Pancreas (tissue), 10 donors: ENCODE results near the gene SLC26A4. TPM values are rescaled to one million over a fixed set of nuclear protein-coding genes. Genes with fewer than 3 reads are reported as not detected.

Source experiments
- ATAC-seq, 4 donors: fragments of 200-7000 bp; cut with Tn5 transposase; one replicate each; pipeline versions ENCODE4 v1.8.0 to v1.9.1; 2020; ENCODE audit warnings: mild to moderate bottlenecking in 4 of 4, moderate library complexity in 4 of 4
- DNase-seq, 6 donors: peaks; one replicate each; pipeline ENCODE4 v3.0.0-alpha.2; 2020
- FAIRE-seq: peaks from 2 replicates; lab custom pipeline; 2012; peaks lifted over from hg19 to GRCh38; lab: Jason Lieb, UNC
- H3K27ac ChIP-seq, 4 donors: fragments of 200-600 bp; sonication (generic); 1 replicate in 3 of 4; 2 replicates in 1 of 4; pipeline versions ENCODE4 v1.5.0 to v1.8.0; 2020
- H3K27me3 ChIP-seq, 4 donors: fragments of 200-600 bp; one replicate each; pipeline ENCODE4 v1.8.0; 2021
- H3K36me3 ChIP-seq, 3 donors: fragments of 200-600 bp; sonication (generic) in 1 of 3; one replicate each; pipeline versions ENCODE4 v1.5.0 to v1.8.0; 2020 to 2021
- H3K4me1 ChIP-seq, 3 donors: fragments of 200-600 bp; one replicate each; pipeline ENCODE4 v1.8.0; 2021
- H3K4me3 ChIP-seq, 4 donors: fragments of 200-600 bp; sonication (generic) in 2 of 4; one replicate each; pipeline versions ENCODE4 v1.5.0 to v1.8.0; 2020 to 2021
- H3K9me3 ChIP-seq, 4 donors: fragments of 200-600 bp; one replicate each; pipeline ENCODE4 v1.8.0; 2021
- WGBS, 2 donors: extraction: QIAGEN DNeasy Blood & Tissue Kit; methylation state at CpG; one replicate each; pipeline ENCODE4 v1.1.7; 2013; 5-methylcytosine and 5-hydroxymethylcytosine counted together
- intact Hi-C, 3 donors: fragments of 100-400 bp; cut with DNase I; formaldehyde crosslinking; loops; one replicate each; pipeline versions ENCODE4 v1.11.1 to v1.14.2; 2022
- polyA plus RNA-seq, 2 donors: library from polyadenylated mRNA; stranded (reverse); fragments of 200-250 nt; gene quantifications; one replicate each; pipeline ENCODE4 v1.2.3, GENCODE V29; 2013
- total RNA-seq, 6 donors: library from RNA; stranded (reverse); fragmentation: NEBNext Ultra II Directional in 4 of 6; extraction: Animal tissue kit (Norgen Biotek cat#: 25700) in 4 of 6; gene quantifications; one replicate each; pipeline versions ENCODE4 v1.2.1 to v1.2.4, GENCODE V29; 2021 to 2023
- TF ChIP-seq, protein P1 (sequence below), 4 donors: fragments of 200-600 bp; sonication (generic) in 3 of 4; IDR thresholded peaks; one replicate each; pipeline versions ENCODE4 v1.5.0 to v1.8.0; 2021; ENCODE audit warnings: antibody characterized with exemption in 4 of 4
- donor health status: healthy with polysubstance abuse.
- donor health status: DM: no; HTN: no; CAD: no; lungs with moderate emphysema.
- donor health status: DM: no; HTN: no; CAD: no.
- donor health status: control.
- donor health status: control.
- donor health status: Bipolar disorder and iron deficiency.
- donor health status: DM: yes; HTN: yes; CAD: no.
- donor health status: DM: no; HTN: no; CAD: no.
- donor health status: DM: no; HTN: no; CAD: no.
- donor health status: DM: yes; HTN: yes; CAD: no.

SLC26A4 gene
- total and polyA plus RNA-seq, 8 donors = 0.15 to 2.0 (median 0.60) TPM

DNA sequence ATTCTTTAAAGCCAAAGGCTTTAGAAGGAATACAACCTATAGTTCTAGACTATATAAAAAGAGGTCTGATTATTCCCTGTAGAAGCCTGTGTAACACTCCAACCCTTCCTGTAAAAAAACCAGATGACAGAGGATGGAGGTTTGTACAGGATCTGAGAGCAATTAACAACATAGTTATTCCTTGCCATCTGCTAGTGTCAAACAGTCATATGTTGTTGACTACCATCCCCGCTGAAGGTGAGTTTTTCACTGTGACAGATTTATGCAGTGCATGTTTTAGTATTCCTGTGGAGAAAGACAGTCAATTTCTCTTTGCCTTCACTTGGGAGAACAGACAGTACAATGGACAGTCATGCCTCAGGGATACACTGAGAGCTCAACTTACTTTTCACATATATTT lies 19.0 kb upstream of the SLC26A4 start:
- FAIRE-seq (no peak), ATAC-seq (no peak), DNase-seq (no peak)
- no peak overlapping the region for H3K4me3 ChIP-seq
- no peak overlapping the region for H3K27ac ChIP-seq
- H3K4me1 ChIP-seq = no peaks in the 10 kb centered on the region
- TF ChIP-seq, protein P1, sequence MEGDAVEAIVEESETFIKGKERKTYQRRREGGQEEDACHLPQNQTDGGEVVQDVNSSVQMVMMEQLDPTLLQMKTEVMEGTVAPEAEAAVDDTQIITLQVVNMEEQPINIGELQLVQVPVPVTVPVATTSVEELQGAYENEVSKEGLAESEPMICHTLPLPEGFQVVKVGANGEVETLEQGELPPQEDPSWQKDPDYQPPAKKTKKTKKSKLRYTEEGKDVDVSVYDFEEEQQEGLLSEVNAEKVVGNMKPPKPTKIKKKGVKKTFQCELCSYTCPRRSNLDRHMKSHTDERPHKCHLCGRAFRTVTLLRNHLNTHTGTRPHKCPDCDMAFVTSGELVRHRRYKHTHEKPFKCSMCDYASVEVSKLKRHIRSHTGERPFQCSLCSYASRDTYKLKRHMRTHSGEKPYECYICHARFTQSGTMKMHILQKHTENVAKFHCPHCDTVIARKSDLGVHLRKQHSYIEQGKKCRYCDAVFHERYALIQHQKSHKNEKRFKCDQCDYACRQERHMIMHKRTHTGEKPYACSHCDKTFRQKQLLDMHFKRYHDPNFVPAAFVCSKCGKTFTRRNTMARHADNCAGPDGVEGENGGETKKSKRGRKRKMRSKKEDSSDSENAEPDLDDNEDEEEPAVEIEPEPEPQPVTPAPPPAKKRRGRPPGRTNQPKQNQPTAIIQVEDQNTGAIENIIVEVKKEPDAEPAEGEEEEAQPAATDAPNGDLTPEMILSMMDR (IDR thresholded peaks at IDR 0.05) = no peak
- intact Hi-C loops = no loop called here
- WGBS, 2 donors = 85 to 90% methylated on average over 1 of the region's 1 CpG
- no peaks in the 10 kb centered on the region for H3K36me3 ChIP-seq
- H3K27me3 ChIP-seq = no peaks in the 10 kb centered on the region
- H3K9me3 ChIP-seq = no peaks in the 10 kb centered on the region

DNA sequence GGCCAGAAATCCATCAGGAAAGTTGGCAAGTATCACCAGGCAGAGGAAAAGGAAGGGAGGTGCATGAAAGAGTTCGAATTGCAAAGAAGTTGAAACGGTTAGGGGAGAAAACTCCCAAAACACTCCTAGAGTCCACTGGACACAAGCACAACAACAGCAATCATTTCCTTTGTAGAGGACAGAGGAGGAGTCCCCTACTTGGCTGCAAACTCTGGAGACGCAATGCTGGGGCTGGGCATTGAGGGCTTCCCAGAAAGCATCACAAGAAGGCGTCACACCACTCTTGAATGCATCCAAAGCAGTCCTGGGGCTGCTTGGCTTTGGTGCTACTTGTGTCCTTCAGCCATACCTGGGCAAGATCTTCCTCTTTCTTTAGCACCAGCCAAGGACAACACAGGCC lies 18.1 kb upstream of the SLC26A4 start:
- Histone ChIP-seq H3K27ac (no peak overlapping the region), H3K9me3 (no peaks in the 10 kb centered on the region), H3K27me3 (no peaks in the 10 kb centered on the region), H3K4me3 (no peak overlapping the region), H3K4me1 (no peaks in the 10 kb centered on the region), H3K36me3 (no peaks in the 10 kb centered on the region)
- DNase-seq = no peak
- WGBS, 2 donors = 76 to 84% methylated on average over 4 of the region's 4 CpGs
- no peak for ATAC-seq
- intact Hi-C loops = no loop called here
- FAIRE-seq = no peak
- TF ChIP-seq, protein P1 (IDR thresholded peaks at IDR 0.05) = no peak

DNA sequence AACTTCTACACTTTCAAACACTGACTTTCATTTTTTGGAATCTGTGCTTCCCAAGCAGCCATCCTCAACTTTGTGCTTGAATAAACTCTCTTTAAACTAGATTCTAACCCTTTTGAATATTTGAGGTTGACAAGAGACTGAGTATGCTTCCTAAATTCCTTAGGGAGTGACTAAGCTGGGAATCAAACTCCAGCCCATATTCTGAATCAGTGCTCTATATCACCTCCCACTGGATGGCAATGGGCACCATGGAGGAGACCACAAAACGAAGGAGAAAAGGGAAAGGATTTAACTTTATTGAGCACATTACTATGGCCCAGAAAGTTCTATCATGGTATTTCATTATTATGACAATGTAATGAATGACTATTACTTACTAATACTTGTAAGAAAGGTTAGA lies 17.2 kb upstream of the SLC26A4 start:
- H3K9me3 ChIP-seq = no peaks in the 10 kb centered on the region
- ATAC-seq = no peak
- TF ChIP-seq, protein P1 (IDR thresholded peaks at IDR 0.05) = no peak
- no peaks in the 10 kb centered on the region for H3K36me3 ChIP-seq
- intact Hi-C loops = no loop called here
- no peaks in the 10 kb centered on the region for H3K27me3 ChIP-seq
- H3K4me1 ChIP-seq = no peaks in the 10 kb centered on the region
- no peak overlapping the region for H3K4me3 ChIP-seq
- H3K27ac ChIP-seq = no peak overlapping the region
- 68 to 72% methylated on average over 1 of the region's 1 CpG for WGBS, 2 donors
- DNase-seq = no peak
- FAIRE-seq = no peak

DNA sequence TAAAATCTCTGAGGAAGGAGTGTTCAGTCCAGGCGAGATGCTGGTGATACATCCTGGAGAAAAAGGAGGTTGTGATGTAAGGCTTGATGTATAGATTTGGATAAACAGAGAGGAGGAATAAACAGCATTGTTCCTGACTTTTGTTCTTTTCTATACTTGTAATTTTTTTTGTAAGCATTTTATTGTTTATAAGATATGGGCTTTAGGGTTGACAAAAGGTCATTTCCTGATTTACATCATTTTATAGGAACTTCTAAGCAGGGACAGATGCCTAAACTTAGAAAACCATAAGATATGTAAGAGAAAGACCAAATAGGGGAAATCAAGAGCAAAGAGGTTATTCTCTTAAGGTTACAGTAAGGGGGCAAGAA lies 16.7 kb upstream of the SLC26A4 start:
- Histone ChIP-seq H3K4me3 (no peak overlapping the region), H3K36me3 (no peaks in the 10 kb centered on the region), H3K27me3 (no peaks in the 10 kb centered on the region), H3K9me3 (no peaks in the 10 kb centered on the region), H3K4me1 (no peaks in the 10 kb centered on the region), H3K27ac (no peak overlapping the region)
- FAIRE-seq (no peak), ATAC-seq (no peak), DNase-seq (no peak)
- WGBS, 2 donors = 84 to 92% methylated on average over 1 of the region's 1 CpG
- TF ChIP-seq, protein P1 (IDR thresholded peaks at IDR 0.05) = no peak
- intact Hi-C loops = no loop called here

DNA sequence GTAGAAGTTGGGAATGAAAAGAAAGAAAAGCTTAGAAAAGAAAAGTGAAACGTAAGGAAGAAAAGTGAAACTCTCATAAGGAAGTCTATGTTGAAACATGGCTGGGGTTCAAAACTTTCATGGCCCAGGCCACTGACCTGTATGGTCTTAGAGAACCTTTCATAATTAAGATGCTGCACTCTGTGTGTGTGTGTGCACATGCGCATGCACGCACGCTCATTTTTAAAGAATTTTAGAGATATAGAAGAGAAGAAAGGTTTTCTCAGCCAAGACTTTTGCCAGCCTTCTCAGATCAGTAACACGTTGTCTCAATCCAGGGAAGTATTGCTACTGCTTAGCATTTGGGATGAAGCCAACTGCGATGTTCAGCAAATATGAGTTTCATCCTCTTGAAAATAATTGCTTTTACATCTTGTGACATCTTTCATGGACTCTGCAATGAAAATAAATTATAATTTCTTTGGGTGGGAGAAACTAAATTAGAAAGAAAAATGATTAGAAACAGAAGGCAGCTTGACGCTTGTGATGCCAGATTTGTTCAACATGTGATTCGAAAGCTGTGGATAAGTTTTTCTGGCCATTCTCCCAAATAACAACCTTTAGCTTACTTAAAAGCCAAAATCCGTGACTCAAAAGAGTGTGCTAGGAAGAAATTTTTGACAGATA lies 16.2 kb upstream of the SLC26A4 start:
- Histone ChIP-seq H3K36me3 (no peaks in the 10 kb centered on the region), H3K9me3 (no peaks in the 10 kb centered on the region), H3K4me3 (no peak overlapping the region), H3K27ac (no peak overlapping the region), H3K4me1 (no peaks in the 10 kb centered on the region), H3K27me3 (no peaks in the 10 kb centered on the region)
- no peak for ATAC-seq
- intact Hi-C loops = no loop called here
- no peak for FAIRE-seq
- TF ChIP-seq, protein P1 (IDR thresholded peaks at IDR 0.05) = no peak
- DNase-seq = no peak
- WGBS, 2 donors = 74 to 75% methylated on average over 9 of the region's 9 CpGs
